HG03575 (cell line): ENCODE data around the gene DAAM2.

ENCODE experiments used
- ATAC-seq: cut with Tn5 transposase; IDR thresholded peaks from one replicate; pipeline ENCODE4 v1.9.1; 2021; ENCODE audit not compliant: unreplicated experiment, insufficient number of reproducible peaks, low FRiP score; ENCODE audit errors: extremely low read depth

Gene DAAM2

DNA sequence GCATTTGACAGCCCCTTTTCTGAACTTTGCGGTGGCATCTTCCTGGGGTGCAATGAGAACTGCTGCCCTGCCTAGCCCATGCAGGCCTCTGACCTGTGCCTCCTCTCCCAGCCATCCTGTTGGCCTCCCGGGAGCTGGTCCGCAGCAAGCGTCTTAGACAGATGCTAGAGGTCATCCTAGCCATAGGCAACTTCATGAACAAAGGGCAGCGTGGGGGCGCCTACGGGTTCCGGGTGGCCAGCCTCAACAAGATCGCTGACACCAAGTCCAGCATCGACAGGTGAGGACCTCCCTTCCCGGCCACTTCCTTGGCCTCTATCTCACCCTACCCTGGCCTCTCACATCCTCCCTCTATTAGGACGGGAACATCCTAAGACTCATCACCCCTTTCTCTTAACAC, 104.5 kb downstream of the DAAM2 start:
- ATAC-seq: no peak

DNA sequence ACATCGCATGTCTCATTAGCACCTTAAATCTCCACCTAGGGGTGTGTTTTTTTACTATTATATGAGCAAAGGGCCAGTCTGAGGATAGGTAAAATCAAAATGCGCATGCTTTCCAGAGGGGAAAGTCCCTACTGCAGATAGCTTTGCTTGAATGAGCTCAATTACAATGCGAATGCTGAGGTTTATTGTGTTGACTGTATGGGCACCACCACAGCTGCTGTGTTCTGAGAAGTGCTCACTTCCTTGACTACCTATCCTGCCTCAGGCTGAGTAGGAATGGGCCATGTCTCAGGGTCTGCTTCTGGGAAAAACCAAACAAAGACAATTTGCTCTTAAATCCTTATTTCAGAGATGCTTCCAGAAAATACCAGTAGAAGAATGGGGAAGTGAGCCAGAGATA, 105.5 kb downstream of the DAAM2 start:
- ATAC-seq: no peak

DNA sequence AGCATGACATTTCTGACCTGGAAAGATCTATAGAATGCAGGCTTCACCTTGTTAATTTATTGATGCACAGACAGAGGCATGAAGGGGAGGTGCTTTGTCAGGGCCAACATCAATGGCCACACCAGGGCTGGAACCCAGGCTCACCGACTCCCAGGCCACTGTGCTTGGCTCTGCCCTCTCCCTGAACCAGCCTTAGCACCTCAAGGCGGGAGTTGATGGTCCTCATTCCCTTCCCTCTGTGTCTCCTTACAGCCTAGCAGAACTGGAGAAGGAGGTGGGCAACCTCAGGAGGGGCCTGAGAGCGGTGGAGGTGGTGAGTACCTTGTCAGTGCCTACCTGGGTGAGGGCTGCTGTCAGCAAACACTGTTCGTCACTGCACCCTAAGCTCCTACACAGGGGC, 106.4 kb downstream of the DAAM2 start:
- ATAC-seq: no peak

DNA sequence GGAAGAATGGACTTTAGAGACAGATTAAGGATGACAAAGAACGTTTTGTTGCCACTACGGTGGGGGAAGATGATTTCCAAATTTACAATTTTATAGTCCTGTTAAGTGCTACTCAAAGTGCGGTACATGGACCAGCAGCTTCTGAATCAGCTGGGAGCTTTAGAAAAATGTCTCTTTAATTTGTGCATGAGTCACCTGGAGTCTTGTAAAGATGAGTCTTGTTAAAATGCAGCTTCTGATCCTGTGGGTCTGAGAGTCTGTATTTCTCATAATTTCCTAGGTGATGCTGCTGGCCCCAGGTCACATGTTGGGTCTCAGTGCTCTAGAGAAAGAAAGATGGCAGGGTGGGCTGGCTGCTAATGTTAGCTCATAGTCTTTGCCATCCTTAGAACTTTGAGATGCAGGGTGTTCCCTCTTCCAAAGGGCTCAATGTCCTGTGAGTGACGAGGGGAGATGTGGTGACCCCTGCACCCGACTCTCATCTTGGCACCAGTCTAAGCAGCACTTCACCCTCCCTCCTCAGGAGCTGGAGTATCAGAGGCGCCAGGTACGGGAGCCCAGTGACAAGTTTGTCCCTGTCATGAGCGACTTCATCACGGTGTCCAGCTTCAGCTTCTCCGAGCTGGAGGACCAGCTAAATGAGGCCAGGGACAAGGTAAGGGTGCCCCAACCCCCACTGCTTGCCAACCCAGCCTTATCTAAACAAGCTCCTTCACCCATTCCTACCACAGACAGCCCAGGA, 107.5 kb downstream of the DAAM2 start:
- no peak for ATAC-seq

DNA sequence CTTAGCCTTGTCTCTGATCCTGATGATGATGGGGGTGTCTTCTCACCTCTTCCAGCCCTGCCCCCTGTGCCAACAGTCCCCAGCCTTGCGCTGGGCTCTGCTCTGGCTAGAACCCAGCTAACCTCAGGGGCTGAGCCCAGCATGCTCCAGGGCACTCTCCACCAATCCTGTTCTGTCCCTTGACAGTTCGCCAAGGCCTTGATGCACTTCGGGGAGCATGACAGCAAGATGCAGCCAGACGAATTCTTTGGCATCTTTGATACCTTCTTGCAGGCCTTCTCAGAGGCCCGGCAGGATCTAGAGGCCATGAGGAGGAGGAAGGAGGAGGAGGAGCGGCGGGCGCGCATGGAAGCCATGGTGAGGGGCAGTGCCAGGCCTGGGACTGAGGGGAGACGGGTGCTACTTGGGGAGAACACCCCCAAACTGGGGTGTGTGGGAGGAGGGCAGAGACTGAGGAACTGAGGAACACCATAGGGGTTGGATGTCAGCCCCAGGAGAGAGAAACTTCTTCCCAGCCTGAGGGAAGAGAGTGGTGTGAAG, 109.0 kb downstream of the DAAM2 start:
- no peak for ATAC-seq

DNA sequence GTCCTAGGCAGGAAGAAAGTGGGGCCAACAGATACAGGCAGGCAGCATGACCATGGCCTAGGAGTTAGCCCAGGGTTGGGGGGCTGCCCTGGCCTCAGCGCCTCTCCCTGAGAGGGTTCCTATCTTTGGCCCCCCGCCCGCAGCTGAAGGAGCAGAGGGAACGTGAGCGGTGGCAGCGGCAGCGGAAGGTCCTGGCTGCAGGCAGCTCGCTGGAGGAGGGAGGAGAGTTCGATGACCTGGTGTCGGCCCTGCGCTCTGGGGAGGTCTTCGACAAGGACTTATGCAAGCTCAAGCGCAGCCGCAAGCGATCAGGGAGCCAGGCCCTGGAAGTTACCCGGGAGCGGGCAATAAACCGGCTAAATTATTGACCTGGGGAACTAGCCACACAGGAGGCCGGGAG, 109.5 kb downstream of the DAAM2 start:
- no peak for ATAC-seq

DNA sequence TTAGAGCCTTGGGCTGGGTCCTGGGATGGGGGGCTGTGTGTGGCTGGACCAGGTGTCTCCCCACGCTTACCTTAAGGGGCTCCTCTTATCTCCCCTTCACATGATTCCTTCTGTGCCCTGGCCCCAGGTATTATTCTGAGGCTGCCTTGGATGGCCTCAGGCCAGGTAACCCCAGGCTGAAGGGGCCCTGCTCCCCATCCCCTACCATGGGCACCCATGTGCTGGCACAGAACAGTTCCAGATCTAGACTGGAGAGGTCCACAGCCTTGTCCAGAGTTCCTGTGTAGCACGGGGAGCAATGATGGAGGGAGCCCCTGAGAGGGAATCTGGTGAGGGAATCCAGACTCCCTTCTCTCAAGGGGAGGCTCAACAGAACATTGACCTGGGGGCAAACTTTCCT, 110.0 kb downstream of the DAAM2 start:
- ATAC-seq: no peak

DNA sequence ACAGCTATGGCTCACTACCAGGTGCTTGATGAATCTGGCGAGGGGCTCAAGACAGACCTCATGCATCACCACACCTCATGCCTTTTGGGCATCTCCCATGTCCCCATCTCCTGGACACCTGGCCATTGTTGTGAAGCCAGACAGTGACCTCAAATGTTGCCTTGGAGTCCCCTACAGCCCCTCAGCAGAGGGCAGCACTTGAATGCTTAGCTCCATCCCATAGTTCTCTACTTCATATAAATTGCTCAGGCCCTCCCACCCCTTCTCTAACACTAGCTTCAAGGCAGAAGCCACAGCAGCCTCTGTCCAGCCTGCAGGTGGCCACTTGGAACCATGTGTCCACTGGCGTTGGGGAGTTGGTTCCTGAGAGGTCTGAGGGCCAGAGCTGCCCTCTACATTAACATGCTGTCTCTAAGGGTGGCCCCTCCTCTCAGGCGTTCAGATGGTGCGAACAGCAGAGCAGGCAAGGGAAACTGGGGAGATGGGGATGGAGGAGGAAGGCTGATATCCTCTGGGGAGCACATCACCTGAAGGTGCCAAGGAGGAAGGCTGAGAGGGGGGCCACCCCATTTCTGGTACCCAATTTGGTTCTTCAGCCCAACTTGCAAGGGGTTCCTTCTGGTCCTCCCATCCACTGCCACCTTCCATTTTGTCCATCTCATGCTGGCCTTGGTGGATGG, 110.8 kb downstream of the DAAM2 start:
- no peak for ATAC-seq

DNA sequence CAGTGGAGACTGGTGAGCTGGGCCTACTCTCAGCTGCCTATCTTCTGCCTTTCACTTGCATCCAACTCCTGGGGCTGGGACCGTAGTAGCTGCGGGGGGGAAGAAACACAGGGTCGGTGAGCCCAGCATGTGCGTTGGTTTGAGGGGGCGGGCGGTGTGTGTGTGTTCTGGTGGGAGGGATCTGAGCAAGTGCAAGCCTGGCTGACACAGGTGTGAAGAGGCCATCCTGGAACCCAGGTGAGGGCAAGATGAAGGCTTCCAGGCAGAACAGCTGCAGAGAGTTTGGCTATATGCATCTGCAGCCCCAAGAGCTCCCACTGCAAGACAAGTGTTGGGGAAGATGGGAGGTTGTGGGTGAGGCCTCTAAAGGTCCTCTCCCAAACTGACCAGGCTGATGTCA, 111.5 kb downstream of the DAAM2 start:
- ATAC-seq: no peak

DNA sequence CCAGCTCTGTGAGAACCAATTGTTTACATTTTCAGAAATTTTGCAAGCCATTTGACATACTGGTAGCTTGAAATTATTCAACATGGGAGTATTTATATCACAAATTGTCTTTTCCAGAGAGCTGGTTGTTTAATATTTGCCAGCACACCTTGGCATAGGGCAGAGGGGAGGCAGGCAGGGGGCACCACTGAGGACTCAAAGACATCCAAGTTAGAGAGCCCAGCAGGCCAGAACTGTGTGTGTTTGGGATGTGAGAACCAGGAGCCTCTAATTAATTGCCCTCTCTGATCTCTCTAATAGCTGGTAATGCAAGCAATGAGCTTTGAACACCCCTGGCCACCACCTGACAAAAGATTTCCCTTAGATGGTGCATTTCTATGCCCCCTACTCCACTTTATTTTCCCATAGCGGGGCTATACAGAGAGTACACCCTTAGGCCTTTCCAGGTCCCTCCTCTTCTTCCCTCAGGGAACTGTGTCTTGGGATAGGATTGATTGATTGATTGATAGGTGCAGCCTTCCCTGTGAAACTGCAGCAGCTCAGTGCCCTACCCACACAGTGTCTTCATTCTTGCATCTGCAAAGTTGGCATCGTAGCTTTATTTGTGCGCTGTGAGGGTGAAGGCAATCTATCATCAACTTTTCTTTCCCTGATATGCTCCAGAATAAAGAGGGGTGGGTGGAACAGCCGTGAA, 112.9 kb downstream of the DAAM2 start:
- no peak for ATAC-seq

DNA sequence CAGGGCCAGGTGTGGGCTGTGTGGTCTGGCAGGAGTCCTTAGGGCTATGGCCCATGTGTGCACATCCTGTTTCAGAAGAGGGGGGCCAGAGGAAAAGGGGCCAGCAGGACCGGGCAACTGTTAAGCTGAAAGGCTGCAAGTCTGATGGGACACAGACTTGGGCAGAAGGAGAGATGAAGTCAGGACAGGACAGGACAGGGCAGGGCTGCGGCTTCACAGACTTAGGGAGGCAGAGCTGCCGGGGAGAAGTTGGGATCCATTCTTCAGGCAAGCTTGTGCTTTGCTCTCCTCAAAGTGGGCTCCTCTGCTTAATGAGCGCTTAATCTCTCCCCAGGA, 113.4 kb downstream of the DAAM2 start:
- ATAC-seq: no peak

DNA sequence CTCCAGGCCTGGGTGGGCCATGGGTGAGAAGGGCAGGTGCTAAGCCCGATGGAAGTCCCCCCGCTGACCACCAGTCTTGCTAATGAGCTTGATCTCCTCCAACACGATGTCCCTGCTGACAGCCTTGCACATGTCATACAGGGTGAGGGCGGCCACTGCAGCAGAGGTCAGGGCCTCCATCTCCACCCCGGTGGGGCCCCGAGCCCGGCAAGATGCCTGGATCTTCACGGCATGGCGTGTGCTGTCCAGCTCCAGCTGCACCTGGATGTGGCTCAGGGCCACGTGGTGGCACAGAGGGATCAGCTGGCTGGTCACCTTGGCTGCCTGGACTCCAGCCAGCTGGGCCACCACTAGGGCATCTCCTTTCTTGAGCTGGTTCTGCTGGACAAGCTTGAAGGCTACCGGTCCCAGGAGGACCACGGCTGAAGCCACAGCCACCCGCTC, 114.2 kb downstream of the DAAM2 start:
- ATAC-seq: no peak

DNA sequence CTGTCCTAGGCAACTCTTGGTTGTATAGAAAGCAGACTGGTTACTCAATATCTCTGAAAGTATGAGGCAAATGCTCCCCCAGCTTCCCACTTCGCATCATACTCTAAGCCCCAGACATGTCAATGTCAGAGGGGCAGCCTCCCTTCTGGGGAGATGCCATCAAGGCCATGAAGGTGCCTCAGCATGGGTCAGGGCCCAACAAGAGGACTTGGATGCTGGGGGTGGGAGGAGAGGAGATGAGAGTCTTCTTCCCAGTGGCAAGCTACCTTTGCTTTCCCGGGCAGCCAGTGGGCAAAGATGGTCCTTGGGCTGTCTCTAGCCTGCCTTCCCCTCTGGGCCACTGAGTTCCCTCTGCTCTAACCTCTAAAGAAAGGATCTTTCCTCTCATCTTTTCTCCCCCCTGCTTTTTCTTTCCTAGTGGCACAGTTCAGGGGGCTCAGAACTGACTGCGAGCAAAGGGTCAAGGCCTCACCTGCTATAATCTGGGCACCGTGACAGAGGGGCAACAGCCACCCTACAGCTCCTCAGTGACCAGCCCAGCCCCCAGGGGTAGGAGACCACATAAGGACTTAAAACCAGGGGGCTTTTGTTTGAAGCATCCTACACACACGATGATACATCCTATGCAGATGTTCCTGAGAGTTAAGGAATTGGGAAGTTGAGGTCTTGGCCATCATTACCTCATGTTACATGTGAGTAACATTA, 115.8 kb downstream of the DAAM2 start:
- no peak for ATAC-seq

DNA sequence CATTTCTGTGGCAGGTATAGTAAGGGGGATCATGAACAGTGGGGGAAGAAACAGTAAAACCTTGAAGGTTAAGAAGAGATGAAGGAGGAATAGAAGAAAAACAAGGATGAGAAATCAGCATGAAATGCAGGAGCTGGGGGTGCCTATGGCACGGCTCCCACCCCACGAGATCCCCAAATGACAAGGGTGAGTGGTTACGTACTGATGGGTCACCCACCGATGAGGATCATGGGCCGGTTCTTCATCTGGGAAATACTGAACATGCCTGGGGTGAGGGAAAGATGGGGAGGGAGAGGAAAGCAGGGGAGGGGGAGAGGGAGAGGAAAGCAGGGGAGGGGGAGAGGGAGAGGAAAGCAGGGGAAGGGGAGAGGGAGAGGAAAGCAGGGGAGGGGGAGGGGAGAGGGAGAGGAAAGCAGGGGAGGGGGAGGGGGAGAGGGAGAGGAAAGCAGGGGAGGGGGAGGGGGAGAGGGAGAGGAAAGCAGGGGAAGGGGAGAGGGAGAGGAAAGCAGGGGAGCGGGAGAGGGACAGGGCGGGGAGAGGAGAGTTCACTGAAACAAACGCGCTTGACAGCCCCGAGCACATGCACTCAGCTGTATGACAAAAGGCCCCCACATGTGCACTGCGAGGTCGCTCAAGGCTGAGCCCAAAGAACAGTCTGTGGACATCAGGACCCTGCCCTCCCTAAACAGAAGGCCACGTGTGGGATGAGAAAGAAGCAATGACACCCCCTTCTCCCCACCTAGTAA, 116.8 kb downstream of the DAAM2 start:
- no peak for ATAC-seq

DNA sequence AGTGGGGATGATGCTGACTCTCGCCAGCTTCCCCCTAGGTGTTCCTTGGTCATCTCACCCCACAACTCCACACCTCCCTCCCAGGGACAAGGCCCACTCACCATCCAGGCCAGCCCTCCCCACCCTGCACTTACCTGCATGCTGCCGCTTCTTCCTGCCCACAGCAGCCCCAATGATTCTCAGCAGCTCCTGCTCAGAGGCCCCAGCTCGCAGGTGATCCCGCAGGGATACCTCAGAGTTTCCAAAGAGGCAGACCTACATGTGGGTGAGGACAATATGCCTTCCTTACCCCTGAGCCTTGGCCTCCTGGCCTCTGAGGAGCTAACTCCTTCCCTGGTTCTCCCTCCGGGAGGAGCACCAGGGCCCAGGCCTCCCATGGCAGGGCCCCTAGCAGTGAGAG, 117.5 kb downstream of the DAAM2 start:
- ATAC-seq: no peak

DNA sequence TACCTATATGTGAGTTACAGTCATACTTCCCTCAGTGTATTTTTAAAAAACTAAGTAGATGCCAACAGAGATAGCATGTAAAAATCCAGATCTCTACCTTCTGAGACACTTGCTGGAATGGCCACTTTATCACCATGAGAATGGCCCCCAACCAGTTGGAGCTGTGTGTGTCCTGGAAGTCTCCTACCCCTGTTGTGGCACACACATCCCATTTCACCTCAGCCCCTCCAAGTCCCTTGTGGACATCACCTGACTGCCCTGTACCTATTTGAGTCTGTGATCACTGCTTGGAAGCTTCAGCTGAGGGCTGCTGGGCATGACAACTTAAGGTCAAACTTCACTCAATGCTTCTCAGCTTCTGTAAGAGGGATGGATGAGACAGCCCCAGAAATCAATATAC, 118.0 kb downstream of the DAAM2 start:
- no peak for ATAC-seq

DNA sequence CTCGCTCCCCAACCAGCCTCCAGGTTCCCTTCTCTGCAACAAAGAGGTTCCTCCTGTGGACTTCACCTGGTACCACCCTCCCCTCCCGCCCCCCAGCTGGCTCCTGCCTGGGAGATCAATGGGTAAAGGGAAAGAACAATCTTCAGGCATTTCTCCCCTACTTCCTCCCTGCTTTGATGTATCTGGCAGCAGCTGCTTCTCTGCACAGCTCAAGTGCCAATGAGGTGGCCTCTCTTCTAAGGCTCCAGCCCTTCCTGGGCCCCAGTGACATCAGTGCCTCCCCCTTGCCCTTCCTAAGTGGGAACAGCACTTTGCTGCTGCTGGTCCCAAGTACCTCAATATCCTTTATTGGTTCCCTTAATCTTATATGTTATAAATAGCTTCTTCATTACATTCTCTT, 118.6 kb downstream of the DAAM2 start:
- no peak for ATAC-seq

DNA sequence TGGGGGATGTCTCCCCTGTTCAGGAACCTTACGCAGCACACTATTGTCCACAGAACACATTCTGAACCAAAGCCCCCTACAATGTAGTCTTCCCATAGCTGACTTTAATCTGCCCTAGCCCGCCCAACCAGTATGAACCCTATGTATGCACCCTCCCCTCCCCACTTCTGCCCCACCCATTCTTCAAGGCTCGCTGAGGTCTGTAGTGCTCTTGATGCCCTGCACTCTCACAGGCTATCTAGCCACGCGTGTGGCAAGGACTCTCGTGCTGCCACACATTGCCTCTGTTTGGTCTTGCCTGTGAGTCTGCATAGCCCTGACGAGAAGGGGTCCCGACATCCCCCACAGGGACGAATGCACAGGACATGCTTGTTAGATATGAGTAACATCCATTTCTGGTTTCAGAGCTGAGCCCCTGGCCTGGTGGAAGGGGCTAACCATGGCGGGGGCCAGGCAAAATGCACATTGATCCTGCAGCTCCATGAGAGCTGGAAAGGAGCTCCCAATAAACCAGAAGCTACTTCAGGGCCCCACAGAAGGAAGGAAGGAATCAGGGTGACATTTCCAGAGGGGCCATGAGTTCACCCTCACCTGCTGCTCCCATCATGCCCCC, 119.4 kb downstream of the DAAM2 start:
- no peak for ATAC-seq
